Measurements from ENCODE around the gene UCHL3. TPM values are rescaled to one million over a fixed set of nuclear protein-coding genes. Genes with fewer than 3 reads are reported as not detected.

The UCHL3 gene
- 10 to 100 TPM; 22.8 to 27.1 TPM for total RNA-seq
- 10 to 100 TPM; 20.5 to 23.2 (median 22.1) TPM for polyA plus RNA-seq (ENCODE audit: insufficient read length in 6 of 6)
- long read RNA-seq, donor 1, partial matches to known transcripts = 0 of 23 reads
- long read RNA-seq, donor 1, other reads (novel, unspliced or antisense) = 17 of 23 reads
- long read RNA-seq, donor 2, partial matches to known transcripts = 0 of 7 reads
- long read RNA-seq, donor 2, other reads (novel, unspliced or antisense) = 5 of 7 reads
- long read RNA-seq, donor 3, partial matches to known transcripts = 0 of 8 reads
- long read RNA-seq, donor 3, other reads (novel, unspliced or antisense) = 8 of 8 reads
- long read RNA-seq, donor 4, partial matches to known transcripts = 4 of 4 reads
- long read RNA-seq, donor 4, other reads (novel, unspliced or antisense) = 0 of 4 reads
- long read RNA-seq, donor 5, partial matches to known transcripts = 0 of 10 reads
- long read RNA-seq, donor 5, other reads (novel, unspliced or antisense) = 9 of 10 reads
- long read RNA-seq, donor 6, partial matches to known transcripts = 0 of 13 reads
- long read RNA-seq, donor 6, other reads (novel, unspliced or antisense) = 13 of 13 reads
- long read RNA-seq, donor 7, partial matches to known transcripts = 0 of 6 reads
- long read RNA-seq, donor 7, other reads (novel, unspliced or antisense) = 6 of 6 reads
- long read RNA-seq, donor 8, partial matches to known transcripts = 0 of 1 reads
- long read RNA-seq, donor 8, other reads (novel, unspliced or antisense) = 0 of 1 reads
- long read RNA-seq, donor 9 = 0 reads
- long read RNA-seq, donor 10, partial matches to known transcripts = 5 of 6 reads
- long read RNA-seq, donor 10, other reads (novel, unspliced or antisense) = 0 of 6 reads
- long read RNA-seq, donor 11, partial matches to known transcripts = 0 of 30 reads
- long read RNA-seq, donor 11, other reads (novel, unspliced or antisense) = 27 of 30 reads
- long read RNA-seq, donor 12, partial matches to known transcripts = 0 of 18 reads
- long read RNA-seq, donor 12, other reads (novel, unspliced or antisense) = 17 of 18 reads

DNA sequence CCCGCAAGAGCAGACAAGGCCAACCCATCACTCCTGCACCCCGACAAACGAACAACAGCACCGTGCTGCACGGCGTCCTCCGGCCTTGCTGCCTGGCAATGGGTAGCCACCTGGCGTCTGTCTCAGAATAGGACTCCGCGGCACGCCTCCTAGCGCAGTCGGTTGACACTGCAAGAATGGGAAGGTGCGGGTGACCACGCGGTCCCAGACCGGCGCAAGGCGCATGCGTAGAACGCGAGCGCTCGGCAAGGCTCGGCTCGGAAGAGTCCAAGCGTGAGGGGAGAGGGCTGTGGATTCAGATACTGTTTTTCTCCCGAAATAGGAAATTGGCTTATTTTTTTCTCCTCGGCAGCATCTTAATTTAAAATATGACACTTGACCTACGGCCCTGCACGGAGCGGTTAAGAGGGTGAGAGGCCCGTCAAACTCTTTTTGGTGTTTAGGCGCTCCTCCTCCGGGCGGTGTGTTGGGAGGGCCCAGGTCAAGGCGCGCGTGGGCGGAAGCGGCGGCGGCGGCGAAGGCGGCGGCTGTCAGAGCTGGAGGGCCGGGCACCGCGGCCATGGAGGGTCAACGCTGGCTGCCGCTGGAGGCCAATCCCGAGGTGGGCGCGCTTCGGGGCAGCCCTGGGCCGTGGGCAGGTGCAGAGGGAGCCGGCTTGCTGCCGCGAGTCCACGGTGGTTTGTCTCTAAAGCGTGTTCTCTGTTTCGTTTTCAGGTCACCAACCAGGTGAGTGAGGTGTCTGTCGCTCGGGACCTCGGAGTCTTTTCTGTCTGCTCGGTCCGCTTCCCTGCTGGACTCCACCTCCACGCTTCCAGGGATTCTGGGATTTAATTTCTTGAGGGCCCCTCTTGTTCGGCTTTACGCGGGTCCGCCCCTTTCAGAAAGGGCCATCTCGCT, at the start of gene UCHL3:
UCHL3 (plus strand) TSS at position 530 of the 897 bp plus-strand sequence; CDS start at position 560, 30 bp downstream.
- no peaks in the 10 kb centered on the region for H3K9me3 ChIP-seq
- peak within 1 kb of the TSS; percentile 67 to 80 for H3K4me3 ChIP-seq
- no peaks in the 10 kb centered on the region for H3K27me3 ChIP-seq
- intact Hi-C loops (cut with DNase I) = loop anchor here in 1 of 2 donors (10.0 kb wide), 1 partner anchor 165 kb away; no protein-coding TSS in a partner anchor
- ATAC-seq = peak; percentile 96
- H3K27ac ChIP-seq = peak within 1 kb of the TSS; percentile 85 to 86
- H3K36me3 ChIP-seq = no peaks in the 10 kb centered on the region
- TF ChIP-seq, protein P1, sequence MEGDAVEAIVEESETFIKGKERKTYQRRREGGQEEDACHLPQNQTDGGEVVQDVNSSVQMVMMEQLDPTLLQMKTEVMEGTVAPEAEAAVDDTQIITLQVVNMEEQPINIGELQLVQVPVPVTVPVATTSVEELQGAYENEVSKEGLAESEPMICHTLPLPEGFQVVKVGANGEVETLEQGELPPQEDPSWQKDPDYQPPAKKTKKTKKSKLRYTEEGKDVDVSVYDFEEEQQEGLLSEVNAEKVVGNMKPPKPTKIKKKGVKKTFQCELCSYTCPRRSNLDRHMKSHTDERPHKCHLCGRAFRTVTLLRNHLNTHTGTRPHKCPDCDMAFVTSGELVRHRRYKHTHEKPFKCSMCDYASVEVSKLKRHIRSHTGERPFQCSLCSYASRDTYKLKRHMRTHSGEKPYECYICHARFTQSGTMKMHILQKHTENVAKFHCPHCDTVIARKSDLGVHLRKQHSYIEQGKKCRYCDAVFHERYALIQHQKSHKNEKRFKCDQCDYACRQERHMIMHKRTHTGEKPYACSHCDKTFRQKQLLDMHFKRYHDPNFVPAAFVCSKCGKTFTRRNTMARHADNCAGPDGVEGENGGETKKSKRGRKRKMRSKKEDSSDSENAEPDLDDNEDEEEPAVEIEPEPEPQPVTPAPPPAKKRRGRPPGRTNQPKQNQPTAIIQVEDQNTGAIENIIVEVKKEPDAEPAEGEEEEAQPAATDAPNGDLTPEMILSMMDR (IDR thresholded peaks at IDR 0.05) = peak; percentile 67 to 89
- peaks cover 6 to 17% of the 10 kb centered on the region in 2 donors for H3K4me1 ChIP-seq
- DNase-seq = peak; percentile 96 to 99 (median 98)

DNA sequence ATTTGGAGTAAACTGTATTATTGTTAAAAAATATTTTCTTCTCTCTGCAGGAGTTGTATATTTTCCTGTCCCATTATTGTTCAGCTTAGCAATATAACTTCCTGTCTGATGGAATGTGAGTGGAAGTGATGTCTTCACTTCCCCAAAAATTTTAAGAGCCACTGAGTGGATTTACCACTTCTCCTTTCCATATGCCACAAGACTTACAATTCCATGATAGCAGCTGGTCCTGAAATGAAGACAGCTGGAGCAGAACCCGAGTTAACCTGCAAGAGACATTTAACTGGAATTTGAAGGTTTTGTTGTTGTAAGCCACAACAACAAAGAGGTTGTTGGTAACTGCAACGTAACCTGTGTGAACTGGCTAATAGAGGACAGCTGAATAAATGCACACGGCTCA, 44.3 kb upstream of the UCHL3 start:
- peak overlapping the region in 1 of 2 donors; percentile 48 for H3K27ac ChIP-seq
- no peak for DNase-seq

DNA sequence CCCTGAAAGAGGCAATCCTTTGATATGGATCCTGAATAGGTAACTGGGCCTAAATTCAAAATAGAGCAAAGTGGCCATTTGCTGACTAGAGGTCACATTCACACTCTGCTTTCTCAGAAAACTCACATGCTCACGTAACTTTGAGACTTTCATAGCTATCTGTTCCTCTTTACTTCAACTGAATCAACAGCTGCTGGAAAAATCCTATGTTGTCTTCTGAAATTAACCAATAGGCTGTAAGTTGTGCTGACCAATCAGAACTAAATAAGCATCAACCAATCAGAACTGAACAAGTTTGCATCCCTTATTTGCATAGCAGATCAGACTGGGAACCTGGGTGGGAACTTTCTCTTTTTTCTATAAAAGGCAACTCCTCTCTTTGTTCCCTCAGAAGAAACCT, 43.6 kb upstream of the UCHL3 start:
- H3K4me3 ChIP-seq = no peak overlapping the region
- no peaks in the 10 kb centered on the region for H3K27me3 ChIP-seq
- DNase-seq (no peak), ATAC-seq (no peak)
- H3K9me3 ChIP-seq = no peaks in the 10 kb centered on the region
- no peaks in the 10 kb centered on the region for H3K36me3 ChIP-seq
- TF ChIP-seq, protein P1 (IDR thresholded peaks at IDR 0.05) = no peak
- no peak overlapping the region for H3K27ac ChIP-seq
- H3K4me1 ChIP-seq = peaks cover 0 to 7% of the 10 kb centered on the region in 2 donors
- intact Hi-C loops (cut with DNase I) = no loop called here

More for the DNA sequence above, 44.3 kb upstream of the UCHL3 start:
- TF ChIP-seq, protein P1 (IDR thresholded peaks at IDR 0.05) = no peak
- Histone ChIP-seq H3K9me3 (no peaks in the 10 kb centered on the region), H3K4me1 (peaks cover 0 to 7% of the 10 kb centered on the region in 2 donors), H3K27me3 (no peaks in the 10 kb centered on the region), H3K4me3 (no peak overlapping the region), H3K36me3 (no peaks in the 10 kb centered on the region)
- intact Hi-C loops (cut with DNase I) = no loop called here
- ATAC-seq = peak; percentile 50

DNA sequence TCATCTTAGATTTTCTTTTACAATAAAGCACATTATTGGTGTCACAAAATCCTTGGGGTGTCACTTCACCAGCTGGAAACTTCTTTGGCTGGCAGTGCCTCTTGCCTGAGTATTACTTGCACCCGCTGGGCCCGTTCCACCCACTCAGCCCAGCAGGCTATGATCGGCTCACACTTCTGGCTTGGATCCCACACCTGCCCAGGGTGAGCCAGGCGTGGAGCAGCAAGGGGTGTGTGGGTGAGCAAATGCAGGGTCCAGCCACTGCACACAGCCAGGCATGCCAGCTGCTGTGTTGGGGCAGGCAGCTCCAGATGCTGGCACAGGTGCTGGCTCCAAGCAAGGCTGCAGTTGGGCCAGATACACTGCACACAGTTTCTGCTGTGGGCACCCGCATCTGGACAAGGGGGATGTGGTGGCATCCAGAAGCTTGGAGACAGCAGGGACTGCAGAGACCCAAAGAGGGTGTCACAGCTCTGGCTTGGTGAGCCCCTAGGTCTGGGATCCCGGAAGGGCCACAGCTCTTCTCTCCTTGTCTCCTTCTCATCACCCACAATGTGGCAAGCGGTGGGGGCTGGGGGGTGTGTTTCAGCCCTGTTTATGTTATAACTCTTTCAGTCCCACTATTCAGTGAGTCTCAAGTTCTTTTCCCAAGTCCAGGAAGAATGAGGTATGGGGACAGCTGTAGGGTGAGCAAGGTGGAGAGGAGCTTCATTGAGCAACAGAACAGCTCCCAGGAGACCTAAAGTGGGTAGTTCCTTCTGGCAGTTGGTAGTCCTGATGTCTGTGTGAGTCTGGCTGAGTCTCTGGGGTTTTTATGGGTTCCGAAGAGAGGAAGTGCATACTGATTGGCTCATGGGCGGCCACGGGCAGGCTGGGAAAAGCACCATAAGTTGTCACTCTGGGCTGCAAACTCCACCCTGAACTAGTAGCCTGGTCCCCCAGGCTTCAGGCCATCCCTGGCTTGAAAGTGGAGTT, 42.3 kb upstream of the UCHL3 start:
- H3K4me1 ChIP-seq = peaks cover 0 to 7% of the 10 kb centered on the region in 2 donors
- intact Hi-C loops (cut with DNase I) = no loop called here
- peak in 1 of 4 donors; percentile 47 for DNase-seq
- H3K27me3 ChIP-seq = no peaks in the 10 kb centered on the region
- H3K27ac ChIP-seq = no peak overlapping the region
- TF ChIP-seq, protein P1 (IDR thresholded peaks at IDR 0.05) = no peak
- ATAC-seq = peak; percentile 22
- H3K4me3 ChIP-seq = no peak overlapping the region
- no peaks in the 10 kb centered on the region for H3K36me3 ChIP-seq
- no peaks in the 10 kb centered on the region for H3K9me3 ChIP-seq
